Endothelial cell of umbilical vein (primary cell): ENCODE results near the gene H2BK1. TPM values are rescaled to one million over a fixed set of nuclear protein-coding genes. Genes with fewer than 3 reads are reported as not detected.

Experiments used
- BruUV-seq: library from RNA; stranded (reverse); fragments of 400-500 nt; replicated peaks from 2 replicates; lab custom pipeline; 2021; lab: Mats Ljungman, UMichigan
- CTCF ChIA-PET: fragments of 300-600, 350-600 bp; sonication (Branson Sonifier 250); formaldehyde crosslinking; loops from one replicate; lab custom pipeline; 2021; ENCODE audit warnings: antibody characterized with exemption, inconsistent platforms; lab: Charles Lee
- POLR2A ChIA-PET: fragments of 300-600, 350-600 bp; sonication (Branson Sonifier 250); formaldehyde crosslinking; loops from one replicate; lab custom pipeline; 2021; ENCODE audit warnings: antibody characterized with exemption, inconsistent platforms; lab: Charles Lee
- DNase-seq: peaks from one replicate; pipeline ENCODE4 v3.0.0-alpha.2; 2011; ENCODE audit warnings: low read depth, low spot score
- FAIRE-seq: peaks from 2 replicates; lab custom pipeline; 2011; peaks lifted over from hg19 to GRCh38; lab: Jason Lieb, UNC
- H2AFZ ChIP-seq: 2 replicates; pipeline ENCODE4 v1.6.0; 2012; ENCODE audit warnings: low read depth, low read length, control low read depth, inconsistent platforms
- H3K27ac ChIP-seq: 2 replicates; pipeline ENCODE4 v1.5.1; 2011; ENCODE audit warnings: low read depth, mild to moderate bottlenecking, control low read depth, low read length, moderate library complexity; ENCODE audit not compliant: insufficient read depth
- H3K27me3 ChIP-seq, 2 experiments: 2 replicates each; pipeline versions ENCODE4 v1.6.0 to v1.6.1; 2011; ENCODE audit warnings: low read length in 2 of 2, mixed read lengths in 1 of 2; ENCODE audit not compliant: control insufficient read depth in 2 of 2, insufficient read depth in 2 of 2
- H3K36me3 ChIP-seq, 2 experiments: 2 replicates in 1 of 2; 3 replicates in 1 of 2; pipeline ENCODE4 v1.5.1; 2011; ENCODE audit warnings: low read length in 2 of 2, mild to moderate bottlenecking in 1 of 2, moderate library complexity in 1 of 2; ENCODE audit not compliant: control insufficient read depth in 2 of 2, insufficient read depth in 2 of 2; ENCODE audit errors: extremely low read depth in 1 of 2
- H3K4me1 ChIP-seq: 3 replicates; pipeline ENCODE4 v1.5.1; 2011; ENCODE audit warnings: mild to moderate bottlenecking, low read length; ENCODE audit not compliant: control insufficient read depth, insufficient read depth; ENCODE audit errors: extremely low read depth
- H3K4me2 ChIP-seq: 2 replicates; pipeline ENCODE4 v1.6.1; 2011; ENCODE audit warnings: low read length, control low read depth, mixed read lengths; ENCODE audit not compliant: insufficient read depth
- H3K4me3 ChIP-seq, 3 experiments: fragments of 200-600 bp in 1 of 3; sonication (generic), shearing (Covaris generic) in 1 of 3; replicated peaks in 1 of 3; 2 replicates each; pipeline ENCODE4 v1.5.1; 2011 to 2016; ENCODE audit warnings: control low read depth in 3 of 3, low read length in 3 of 3, mild to moderate bottlenecking in 2 of 3, inconsistent platforms in 1 of 3, low read depth in 1 of 3, moderate library complexity in 1 of 3; ENCODE audit not compliant: insufficient read depth in 1 of 3
- H3K79me2 ChIP-seq: 2 replicates; pipeline ENCODE4 v1.6.0; 2012; ENCODE audit warnings: low read length, inconsistent platforms; ENCODE audit not compliant: control insufficient read depth, insufficient read depth
- H3K9ac ChIP-seq: replicated peaks from 2 replicates; pipeline ENCODE3; 2011; ENCODE audit warnings: low read length, control low read depth; ENCODE audit not compliant: insufficient read depth; ENCODE audit errors: extremely low read depth
- H3K9me1 ChIP-seq: replicated peaks from 3 replicates; pipeline ENCODE4 v1.6.0; 2011; ENCODE audit warnings: mild to moderate bottlenecking, low read length; ENCODE audit not compliant: control insufficient read depth, insufficient read depth; ENCODE audit errors: extremely low read depth
- H3K9me3 ChIP-seq: replicated peaks from 2 replicates; pipeline ENCODE4 v1.5.1; 2012; ENCODE audit warnings: low read length, inconsistent platforms; ENCODE audit not compliant: control insufficient read depth, insufficient read depth
- H4K20me1 ChIP-seq: replicated peaks from 2 replicates; pipeline ENCODE3; 2011; ENCODE audit warnings: mild to moderate bottlenecking, low read length; ENCODE audit not compliant: control insufficient read depth, insufficient read depth; ENCODE audit errors: extremely low read depth
- CTCF ChIP-seq, 2 donors: IDR thresholded peaks; 1 replicate in 1 of 2; 2 replicates in 1 of 2; pipeline ENCODE4 v1.5.1; 2011; ENCODE audit warnings: low read length in 2 of 2, mild to moderate bottlenecking in 2 of 2, moderate library complexity in 2 of 2, control low read depth in 1 of 2, inconsistent platforms in 1 of 2, low read depth in 1 of 2; ENCODE audit not compliant: insufficient read depth in 1 of 2; ENCODE audit errors: extremely low read depth in 1 of 2
- EZH2 ChIP-seq: IDR thresholded peaks from 2 replicates; pipeline ENCODE4 v1.6.1; 2012; ENCODE audit warnings: borderline replicate concordance, low read depth, mild to moderate bottlenecking, moderate library complexity, low read length, inconsistent platforms; ENCODE audit not compliant: severe bottlenecking
- FOS ChIP-seq: IDR thresholded peaks from 2 replicates; pipeline ENCODE4 v1.6.1; 2011; ENCODE audit warnings: mild to moderate bottlenecking, low read length, moderate library complexity, borderline replicate concordance; ENCODE audit not compliant: insufficient read depth
- GATA2 ChIP-seq: IDR thresholded peaks from 2 replicates; pipeline ENCODE4 v1.7.0; 2011; ENCODE audit warnings: low read depth, mild to moderate bottlenecking, moderate library complexity, mixed read lengths, low read length; ENCODE audit not compliant: insufficient read length, insufficient read depth
- JUN ChIP-seq: IDR thresholded peaks from 2 replicates; pipeline ENCODE4 v1.6.1; 2011; ENCODE audit warnings: borderline replicate concordance, low read depth; ENCODE audit not compliant: insufficient read length, insufficient read depth
- dilution Hi-C: fragments of 300-500 bp; cut with MboI; formaldehyde crosslinking; loops from one replicate; pipeline ENCODE4 v1.15.0; 2019; ENCODE audit warnings: low sequenced_read_pairs; ENCODE audit not compliant: extremely low pct_ligation_motif_present
- intact Hi-C: fragments of 100-400 bp; cut with micrococcal nuclease; formaldehyde crosslinking; loops from one replicate; pipeline ENCODE4 v1.10.0; 2022
- polyA plus RNA-seq, 4 experiments: library from polyadenylated mRNA; depleted of rRNA in 3 of 4; stranded (reverse) in 3 of 4; unstranded in 1 of 4; fragments of >200 nt; gene quantifications; 2 replicates each; pipeline versions ENCODE4 v1.2.1 to v1.2.3, GENCODE V29; 2011 to 2012; ENCODE audit warnings: missing spikeins in 1 of 4
- total RNA-seq: library from RNA; stranded (reverse); gene quantifications from 2 replicates; pipeline ENCODE4 v1.2.3, GENCODE V29; 2021

The H2BK1 gene
- total and polyA plus RNA-seq, 2 donors (not counting 3 experiments of a cell fraction or from before 2014, with no cell fraction given): not detected

- no peak overlapping the region for H3K9ac ChIP-seq
- intact Hi-C loops: loop anchor here (1.0 to 2.0 kb wide), 4 partner anchors 10 to 119 kb away; partner anchors contain the start of gene ABCF2
- POLR2A ChIA-PET: no interaction called here
- TF ChIP-seq GATA2 (no peak), FOS (no peak), CTCF (IDR thresholded peaks at IDR 0.05; ENCODE audit: extremely low read depth in 1 of 2, insufficient read depth in 1 of 2, low read depth in 1 of 2, low read length in 2 of 2) (no peak), EZH2 (no peak), JUN (no peak)
- no peaks in the 10 kb centered on the region for H4K20me1 ChIP-seq
- BruUV-seq: no TSS peak
- no peak overlapping the region for H2AFZ ChIP-seq
- peaks cover 0 to 7% of the 10 kb centered on the region in 2 experiments for H3K36me3 ChIP-seq
- FAIRE-seq: no peak
- no peaks in the 10 kb centered on the region for H3K9me3 ChIP-seq
- no peaks in the 10 kb centered on the region for H3K79me2 ChIP-seq
- CTCF ChIA-PET: interaction anchor here (0.6 to 3.0 kb wide), 34 partner anchors 9 to 281 kb away, joined by 3 to 58 read pairs (median 4); partner anchors contain the start of genes ABCF2 and CHPF2
- dilution Hi-C loops: no loop called here
- H3K4me2 ChIP-seq: no peak overlapping the region
- H3K4me3 ChIP-seq: no peak overlapping the region
- H3K27me3 ChIP-seq: peaks cover 0 to 6% of the 10 kb centered on the region in 2 experiments
- H3K27ac ChIP-seq: no peak overlapping the region
- H3K9me1 ChIP-seq: no peaks in the 10 kb centered on the region
- peaks cover 12% of the 10 kb centered on the region for H3K4me1 ChIP-seq
- DNase-seq: no peak
These were observed 33.3 kb upstream of the H2BK1 start for GRCh38 chr7:151243408-151244195.
